CD8-positive, alpha-beta memory T cell (primary cell): Measurements from ENCODE around the gene SMIM35. TPM values are rescaled to one million over a fixed set of nuclear protein-coding genes. Genes with fewer than 3 reads are reported as not detected.

Experiments
- CTCF ChIA-PET: fragments of 350-600 bp; sonication (Branson Sonifier 250); formaldehyde crosslinking; loops from one replicate; lab custom pipeline; 2021; ENCODE audit warnings: antibody characterized with exemption; lab: Charles Lee
- POLR2A ChIA-PET: fragments of 350-600 bp; sonication (Branson Sonifier 250); formaldehyde crosslinking; loops from one replicate; lab custom pipeline; 2021; ENCODE audit warnings: antibody characterized with exemption; lab: Charles Lee
- DNase-seq, 5 donors: peaks; one replicate each; pipeline versions ENCODE4 v3.0.0 to v3.0.0-alpha.2; 2020 to 2022; ENCODE audit warnings: mixed read lengths in 1 of 5
- H3K27ac ChIP-seq: one replicate; pipeline ENCODE4 v1.7.0; 2013; ENCODE audit warnings: low read depth, mild to moderate bottlenecking, low read length, moderate library complexity
- H3K27me3 ChIP-seq: 2 replicates; pipeline ENCODE4 v1.7.0; 2013; ENCODE audit warnings: low read length, mild to moderate bottlenecking; ENCODE audit not compliant: insufficient read depth, poor library complexity, severe bottlenecking
- H3K36me3 ChIP-seq: 2 replicates; pipeline ENCODE4 v1.7.0; 2013; ENCODE audit warnings: mild to moderate bottlenecking, low read length, moderate library complexity; ENCODE audit not compliant: insufficient read depth
- H3K4me1 ChIP-seq: 2 replicates; pipeline ENCODE4 v1.7.0; 2013; ENCODE audit warnings: mild to moderate bottlenecking, low read length, moderate library complexity; ENCODE audit not compliant: insufficient read depth
- H3K4me3 ChIP-seq: 2 replicates; pipeline ENCODE4 v1.7.0; 2013; ENCODE audit warnings: mild to moderate bottlenecking, low read length
- H3K9me3 ChIP-seq: 2 replicates; pipeline ENCODE4 v1.7.0; 2013; ENCODE audit warnings: mild to moderate bottlenecking, low read length
- H3K27ac Mint-ChIP-seq, 8 donors: one replicate each; pipeline ENCODE4 v1.8.0; 2020 to 2021; ENCODE audit warnings: mixed read lengths in 8 of 8, mild to moderate bottlenecking in 6 of 8, inconsistent platforms in 3 of 8, moderate library complexity in 3 of 8
- H3K27me3 Mint-ChIP-seq, 2 donors: one replicate each; pipeline ENCODE4 v1.8.0; 2020 to 2021; ENCODE audit warnings: mixed read lengths in 2 of 2, mild to moderate bottlenecking in 1 of 2, moderate library complexity in 1 of 2
- H3K36me3 Mint-ChIP-seq, 3 donors: one replicate each; pipeline ENCODE4 v1.8.0; 2020 to 2021; ENCODE audit warnings: mixed read lengths in 3 of 3, inconsistent platforms in 1 of 3, mild to moderate bottlenecking in 1 of 3
- H3K4me1 Mint-ChIP-seq, 3 donors: one replicate each; pipeline ENCODE4 v1.8.0; 2020 to 2021; ENCODE audit warnings: mixed read lengths in 3 of 3, inconsistent platforms in 1 of 3, mild to moderate bottlenecking in 1 of 3
- H3K4me3 Mint-ChIP-seq, 7 donors: one replicate each; pipeline ENCODE4 v1.8.0; 2020 to 2021; ENCODE audit warnings: mixed read lengths in 7 of 7, mild to moderate bottlenecking in 6 of 7, moderate library complexity in 4 of 7, inconsistent platforms in 2 of 7
- H3K9me3 Mint-ChIP-seq, 5 donors: one replicate each; pipeline ENCODE4 v1.8.0; 2020 to 2022; ENCODE audit warnings: mixed read lengths in 5 of 5, mild to moderate bottlenecking in 3 of 5, moderate library complexity in 2 of 5, inconsistent platforms in 1 of 5
- polyA plus RNA-seq: library from polyadenylated mRNA; unstranded; fragments of 300-500 nt; fragmentation: Illumina TruSeq; gene quantifications from one replicate; pipeline ENCODE4 v1.2.3, GENCODE V29; 2021
- total RNA-seq, 2 experiments: library from RNA; stranded (reverse); gene quantifications; one replicate each; pipeline ENCODE4 v1.2.3, GENCODE V29; 2021

Gene SMIM35
- total and polyA plus RNA-seq, 3 experiments from 2014 or later, result 0.40 to 2.4 (median 0.63) TPM

DNA sequence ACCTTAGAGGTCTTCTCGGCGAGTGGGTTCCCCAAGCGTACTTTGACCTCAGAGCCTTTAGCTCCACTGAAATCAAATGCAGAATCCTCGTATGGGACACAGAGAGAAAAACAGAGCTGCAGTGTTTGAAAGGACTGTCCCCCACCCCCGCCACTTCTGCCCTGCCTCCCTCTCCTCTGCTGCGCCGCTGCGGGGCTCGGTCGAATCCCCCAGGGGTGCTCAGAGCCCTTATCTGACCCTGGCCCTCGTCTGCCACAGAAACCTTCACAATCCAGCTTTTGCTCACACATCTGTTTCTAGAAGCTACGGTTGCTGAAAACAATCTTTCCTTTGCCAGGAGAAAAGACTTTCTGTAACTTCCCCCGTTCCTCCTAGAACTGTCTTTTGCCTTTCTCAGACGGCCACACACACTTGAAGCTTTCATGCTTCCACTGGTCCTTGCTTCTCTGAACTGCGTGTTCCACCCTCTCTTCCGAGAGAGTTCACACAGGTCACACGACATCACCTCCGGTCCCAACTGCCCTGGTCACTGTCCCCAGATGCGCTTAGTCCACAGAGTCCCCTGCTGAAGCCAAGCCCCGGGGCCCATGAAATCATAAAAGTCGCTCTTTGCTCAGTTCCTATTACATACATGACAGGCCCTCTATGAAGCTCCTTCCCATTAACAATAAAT, 3.7 kb downstream of the SMIM35 start:
- no peaks in the 10 kb centered on the region for H3K27me3 ChIP-seq
- H3K4me1 ChIP-seq, result no peaks in the 10 kb centered on the region

DNA sequence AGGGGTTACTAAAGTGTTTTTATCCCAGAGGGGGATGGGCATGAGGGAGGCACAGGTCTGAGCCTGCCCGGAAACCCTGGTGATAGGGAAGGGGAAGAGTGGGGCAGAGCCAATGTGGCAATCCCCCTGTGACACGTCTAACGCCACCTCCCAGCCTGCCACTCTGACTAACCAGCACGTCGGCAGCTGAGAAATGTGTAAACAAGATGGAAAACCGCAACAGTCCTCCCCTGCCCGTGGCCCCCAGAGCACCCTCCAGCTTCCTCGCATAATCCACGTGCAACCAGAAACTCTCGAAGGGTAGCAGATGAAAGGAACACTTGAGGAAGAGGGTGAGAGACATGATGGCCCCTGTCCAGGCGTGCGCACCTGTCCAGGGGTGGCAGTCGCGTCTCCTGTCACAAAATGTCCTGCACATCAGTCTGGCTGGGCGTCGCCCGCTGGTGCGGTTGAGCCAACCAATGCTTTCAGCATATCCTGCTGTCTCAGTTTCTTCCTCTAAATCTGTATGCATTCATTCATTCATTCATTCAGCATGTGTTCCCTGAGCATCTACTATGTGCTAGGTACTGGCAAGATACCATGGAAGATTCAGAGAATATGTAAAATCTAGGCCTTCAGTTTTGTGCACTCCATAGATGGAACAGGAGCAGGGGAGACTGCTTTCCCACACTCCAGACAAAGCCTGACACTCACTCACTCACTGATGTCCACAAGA, 5.4 kb downstream of the SMIM35 start:
- Mint-ChIP-seq H3K4me1 (peaks cover 3 to 38% (median 7%) of the 10 kb centered on the region in 3 donors), H3K27ac (peak overlapping the region in 3 of 8 donors; percentile 44 to 85 (median 81)), H3K36me3 (peaks cover 0 to 4% (median 0%) of the 10 kb centered on the region in 3 donors), H3K27me3 (peaks cover 2 to 19% of the 10 kb centered on the region in 2 donors), H3K4me3 (no peak overlapping the region), H3K9me3 (peaks cover 0 to 4% (median 1%) of the 10 kb centered on the region in 5 donors)
- POLR2A ChIA-PET, result no interaction called here
- DNase-seq, result no peak
- CTCF ChIA-PET, result no interaction called here
- Histone ChIP-seq H3K9me3 (no peaks in the 10 kb centered on the region), H3K27ac (no peak overlapping the region), H3K27me3 (no peaks in the 10 kb centered on the region), H3K36me3 (no peaks in the 10 kb centered on the region), H3K4me3 (no peak overlapping the region), H3K4me1 (no peaks in the 10 kb centered on the region)

More for the DNA sequence above, 3.7 kb downstream of the SMIM35 start:
- Mint-ChIP-seq H3K27ac (no peak overlapping the region), H3K9me3 (peaks cover 4 to 19% (median 15%) of the 10 kb centered on the region in 5 donors), H3K27me3 (peaks cover 5 to 13% of the 10 kb centered on the region in 2 donors), H3K4me3 (no peak overlapping the region), H3K36me3 (peaks cover 0 to 17% (median 0%) of the 10 kb centered on the region in 3 donors), H3K4me1 (peaks cover 0 to 30% (median 5%) of the 10 kb centered on the region in 3 donors)
- no peak for DNase-seq
- Histone ChIP-seq H3K36me3 (no peaks in the 10 kb centered on the region), H3K27ac (no peak overlapping the region), H3K9me3 (peaks cover 4% of the 10 kb centered on the region), H3K4me3 (no peak overlapping the region)
- ChIA-PET CTCF (no interaction called here), POLR2A (no interaction called here)

DNA sequence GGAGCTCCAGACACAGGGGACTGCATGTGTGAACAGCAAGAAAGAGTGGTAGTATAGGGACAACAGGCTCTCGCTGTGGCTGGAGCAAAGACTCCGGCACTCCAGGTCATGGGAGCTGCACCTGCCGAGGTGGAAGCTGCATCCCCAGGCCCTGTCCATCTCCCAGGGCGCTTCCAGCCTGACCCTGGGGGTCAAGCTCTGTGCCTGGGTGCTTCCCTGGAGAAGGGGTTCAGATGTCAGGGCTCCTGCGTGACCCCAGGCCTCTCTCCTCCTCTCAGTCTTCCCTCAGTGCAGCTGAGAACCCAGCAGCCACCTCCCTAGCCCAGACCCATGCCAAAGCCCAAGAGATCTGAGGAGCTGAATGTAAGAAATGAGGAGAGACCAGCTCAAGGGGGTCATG, 6.5 kb downstream of the SMIM35 start:
- no peaks in the 10 kb centered on the region for H3K27me3 ChIP-seq
- H3K36me3 ChIP-seq, result no peaks in the 10 kb centered on the region
- no peaks in the 10 kb centered on the region for H3K36me3 Mint-ChIP-seq
- no peaks in the 10 kb centered on the region for H3K4me1 ChIP-seq
- no peak for DNase-seq
- ChIA-PET POLR2A (no interaction called here), CTCF (interaction anchor here (1.2 to 2.6 kb wide), 3 partner anchors 27 to 236 kb away, joined by 4 to 11 read pairs (median 6); no protein-coding TSS in a partner anchor)
- H3K4me3 Mint-ChIP-seq, result no peak overlapping the region
- peaks cover 5 to 24% of the 10 kb centered on the region in 2 donors for H3K27me3 Mint-ChIP-seq
- no peaks in the 10 kb centered on the region for H3K9me3 Mint-ChIP-seq
- peaks cover 5 to 39% (median 7%) of the 10 kb centered on the region in 3 donors for H3K4me1 Mint-ChIP-seq
- peak overlapping the region in 2 of 8 donors; percentile 24 to 79 for H3K27ac Mint-ChIP-seq
- H3K4me3 ChIP-seq, result no peak overlapping the region
- H3K9me3 ChIP-seq, result no peaks in the 10 kb centered on the region
- no peak overlapping the region for H3K27ac ChIP-seq

DNA sequence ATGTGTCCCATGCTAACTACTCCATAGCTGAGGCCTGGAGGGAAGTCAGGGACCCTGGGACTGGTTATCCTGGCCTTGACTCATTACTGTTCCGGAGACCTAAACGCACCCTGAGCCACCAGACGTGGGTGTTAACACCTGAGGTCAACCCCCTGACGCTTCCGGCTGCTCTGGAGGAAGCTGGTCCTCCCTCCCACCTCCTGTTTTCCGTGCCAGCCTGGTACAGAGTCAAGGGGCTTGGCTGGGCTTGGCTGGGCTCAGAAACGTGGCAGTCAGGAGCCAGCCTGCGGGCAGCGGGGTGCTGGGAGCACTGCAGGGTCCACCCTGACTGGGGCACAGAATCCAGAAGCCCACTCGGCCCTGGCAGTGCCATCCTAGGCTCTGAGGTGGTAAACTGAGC, 7.3 kb downstream of the SMIM35 start:
- Histone ChIP-seq H3K27ac (no peak overlapping the region), H3K36me3 (no peaks in the 10 kb centered on the region), H3K4me3 (no peak overlapping the region), H3K4me1 (no peaks in the 10 kb centered on the region), H3K9me3 (no peaks in the 10 kb centered on the region), H3K27me3 (no peaks in the 10 kb centered on the region)
- no peaks in the 10 kb centered on the region for H3K36me3 Mint-ChIP-seq
- DNase-seq, result peak in 2 of 5 donors; percentile 21 to 60
- H3K4me1 Mint-ChIP-seq, result peaks cover 5 to 39% (median 7%) of the 10 kb centered on the region in 3 donors
- ChIA-PET CTCF (interaction anchor here (1.2 to 2.6 kb wide), 3 partner anchors 27 to 235 kb away, joined by 4 to 11 read pairs (median 6); no protein-coding TSS in a partner anchor), POLR2A (no interaction called here)
- peak overlapping the region in 4 of 8 donors; percentile 24 to 71 (median 52) for H3K27ac Mint-ChIP-seq
- H3K9me3 Mint-ChIP-seq, result no peaks in the 10 kb centered on the region
- peak overlapping the region in 2 of 7 donors; percentile 8 to 69 for H3K4me3 Mint-ChIP-seq
- peaks cover 5 to 27% of the 10 kb centered on the region in 2 donors for H3K27me3 Mint-ChIP-seq

DNA sequence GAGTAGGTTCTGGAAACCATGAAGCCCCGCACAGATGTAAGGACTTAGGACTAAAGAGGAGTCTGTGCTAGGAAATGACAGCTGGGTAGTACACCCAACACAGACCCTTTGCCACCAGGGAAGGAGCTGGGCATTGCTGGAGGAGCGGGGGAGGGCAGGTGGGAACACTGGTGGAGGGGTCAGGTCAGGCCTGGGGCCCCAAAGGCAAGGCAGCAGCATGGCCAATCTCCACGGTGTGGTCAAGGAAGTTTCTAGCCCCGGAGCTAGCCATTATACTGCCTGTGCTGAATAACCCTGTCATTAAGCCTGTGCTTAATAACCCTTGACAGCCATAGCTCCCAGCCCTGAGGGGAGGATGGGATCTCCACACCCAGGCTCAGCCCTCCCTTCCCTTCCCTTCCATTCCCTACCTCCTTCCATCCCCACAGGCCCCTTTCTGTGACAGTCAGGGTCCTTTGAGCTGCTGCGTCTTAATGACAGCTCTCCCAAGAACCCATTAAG, 7.8 kb downstream of the SMIM35 start:
- Mint-ChIP-seq H3K27me3 (peaks cover 5 to 31% of the 10 kb centered on the region in 2 donors), H3K27ac (peak overlapping the region in 4 of 8 donors; percentile 17 to 71 (median 59)), H3K36me3 (peaks cover 0 to 2% (median 0%) of the 10 kb centered on the region in 3 donors), H3K4me1 (peaks cover 5 to 39% (median 7%) of the 10 kb centered on the region in 3 donors), H3K9me3 (no peaks in the 10 kb centered on the region), H3K4me3 (peak overlapping the region in 3 of 7 donors; percentile 8 to 69 (median 34))
- H3K4me1 ChIP-seq, result no peaks in the 10 kb centered on the region
- ChIA-PET CTCF (interaction anchor here (1.2 to 2.6 kb wide), 3 partner anchors 26 to 235 kb away, joined by 4 to 11 read pairs (median 6); no protein-coding TSS in a partner anchor), POLR2A (no interaction called here)
- no peaks in the 10 kb centered on the region for H3K9me3 ChIP-seq
- H3K36me3 ChIP-seq, result no peaks in the 10 kb centered on the region
- H3K4me3 ChIP-seq, result no peak overlapping the region
- H3K27ac ChIP-seq, result no peak overlapping the region
- DNase-seq, result no peak
- no peaks in the 10 kb centered on the region for H3K27me3 ChIP-seq

DNA sequence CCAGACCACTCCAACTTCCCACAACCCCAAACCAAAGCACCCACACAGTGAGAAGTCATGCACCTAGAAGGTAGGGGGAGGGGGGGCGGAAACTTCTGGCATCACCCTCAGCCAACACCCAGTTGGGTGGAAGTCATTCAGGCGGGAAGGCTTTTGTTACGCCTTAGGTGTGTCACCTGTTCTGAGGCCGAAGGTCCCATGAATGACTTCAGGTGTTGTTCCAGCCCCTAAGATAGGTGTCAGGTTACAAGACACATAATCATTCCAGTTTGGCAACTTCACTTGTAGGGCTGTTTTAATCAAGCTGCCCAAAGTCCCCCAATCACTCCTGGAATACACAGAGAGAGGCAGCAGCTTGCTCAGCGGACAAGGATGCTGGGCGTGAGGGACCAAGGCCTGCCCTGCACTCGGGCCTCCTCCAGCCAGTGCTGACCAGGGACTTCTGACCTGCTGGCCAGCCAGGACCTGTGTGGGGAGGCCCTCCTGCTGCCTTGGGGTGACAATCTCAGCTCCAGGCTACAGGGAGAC, 9.9 kb downstream of the SMIM35 start, which contains the start of gene TMPRSS4:
Gene TMPRSS4, plus strand, starts transcription at position 325 of the 528 bp plus-strand sequence. CDS start 225 bp downstream, outside the sequence.
- Histone ChIP-seq H3K27ac (no peak within 1 kb of the TSS), H3K4me3 (no peak within 1 kb of the TSS), H3K36me3 (no peaks in the 10 kb centered on the region), H3K4me1 (no peaks in the 10 kb centered on the region), H3K27me3 (no peaks in the 10 kb centered on the region), H3K9me3 (no peaks in the 10 kb centered on the region)
- ChIA-PET CTCF (interaction anchor here (1.2 kb wide), 1 partner anchor 269 kb away, joined by 3 read pairs; no protein-coding TSS in a partner anchor), POLR2A (no interaction called here)
- peaks cover 5 to 39% (median 7%) of the 10 kb centered on the region in 3 donors for H3K4me1 Mint-ChIP-seq
- H3K9me3 Mint-ChIP-seq, result no peaks in the 10 kb centered on the region
- peak within 1 kb of the TSS in 1 of 7 donors; percentile 32 for H3K4me3 Mint-ChIP-seq
- H3K27me3 Mint-ChIP-seq, result peaks cover 9 to 45% of the 10 kb centered on the region in 2 donors
- DNase-seq, result no peak
- peak within 1 kb of the TSS in 1 of 8 donors; percentile 64 for H3K27ac Mint-ChIP-seq
- peaks cover 0 to 2% (median 0%) of the 10 kb centered on the region in 3 donors for H3K36me3 Mint-ChIP-seq

DNA sequence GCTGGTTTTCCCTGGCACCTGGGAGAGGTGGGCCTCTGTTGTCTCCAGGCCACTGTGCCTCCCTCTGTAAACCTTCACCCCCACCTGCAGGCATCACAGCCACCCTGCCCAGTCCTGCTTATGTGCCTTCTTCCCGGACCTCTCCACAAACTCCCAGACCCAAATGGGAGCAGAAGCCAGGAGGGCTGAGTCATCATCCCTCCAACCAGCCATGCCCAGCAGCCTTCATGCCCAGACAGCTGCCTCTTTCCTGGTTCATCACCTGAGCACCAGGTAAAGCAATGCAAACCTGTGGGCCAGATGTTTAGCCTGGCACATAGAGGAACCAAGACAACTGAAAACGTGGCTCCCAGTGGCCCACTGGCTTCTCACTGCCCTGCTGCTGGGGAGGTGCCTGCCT, 12.0 kb downstream of the SMIM35 start:
- Histone ChIP-seq H3K4me1 (no peaks in the 10 kb centered on the region), H3K4me3 (no peak overlapping the region), H3K27me3 (no peaks in the 10 kb centered on the region), H3K27ac (no peak overlapping the region), H3K9me3 (no peaks in the 10 kb centered on the region), H3K36me3 (no peaks in the 10 kb centered on the region)
- Mint-ChIP-seq H3K27ac (no peak overlapping the region), H3K4me1 (peaks cover 5 to 26% (median 7%) of the 10 kb centered on the region in 3 donors), H3K4me3 (no peak overlapping the region), H3K9me3 (no peaks in the 10 kb centered on the region), H3K27me3 (peaks cover 7 to 47% of the 10 kb centered on the region in 2 donors), H3K36me3 (peaks cover 0 to 2% (median 0%) of the 10 kb centered on the region in 3 donors)
- no peak for DNase-seq
- ChIA-PET POLR2A (interaction anchor here (0.6 kb wide), 1 partner anchor 29 kb away, joined by 3 read pairs; no protein-coding TSS in a partner anchor), CTCF (no interaction called here)
